DOHH2 (cell line): Measurements from ENCODE around the gene FRMPD4.

ENCODE experiments used
- H3F3A ChIP-seq: fragments of 200-600 bp; sonication (generic), shearing (Covaris generic); 2 replicates; pipeline ENCODE4 v1.6.0; 2016; ENCODE audit warnings: antibody characterized with exemption, mild to moderate bottlenecking; ENCODE audit not compliant: control insufficient read depth, insufficient read depth
- H3K27ac ChIP-seq: fragments of 200-600 bp; sonication (generic); 2 replicates; pipeline ENCODE4 v1.5.1; 2014; ENCODE audit warnings: low read depth, mild to moderate bottlenecking, low read length, moderate library complexity
- H3K27me3 ChIP-seq: fragments of 200-600 bp; sonication (generic); 2 replicates; pipeline ENCODE4 v1.6.1; 2014; ENCODE audit warnings: mild to moderate bottlenecking, low read length, mixed read lengths; ENCODE audit not compliant: control insufficient read depth
- H3K36me3 ChIP-seq: fragments of 200-600 bp; sonication (generic); 2 replicates; pipeline ENCODE4 v1.6.1; 2014; ENCODE audit warnings: mild to moderate bottlenecking, low read length, moderate library complexity, mixed read lengths; ENCODE audit not compliant: control insufficient read depth
- H3K4me1 ChIP-seq: fragments of 200-600 bp; sonication (generic); 2 replicates; pipeline ENCODE4 v1.6.1; 2014; ENCODE audit warnings: mild to moderate bottlenecking, low read length, mixed read lengths; ENCODE audit not compliant: control insufficient read depth
- H3K4me2 ChIP-seq: fragments of 200-600 bp; sonication (generic); 2 replicates; pipeline ENCODE4 v1.6.0; 2014; ENCODE audit warnings: mild to moderate bottlenecking, low read length, moderate library complexity
- H3K4me3 ChIP-seq: fragments of 200-600 bp; sonication (generic); 2 replicates; pipeline ENCODE4 v1.5.1; 2014; ENCODE audit warnings: mild to moderate bottlenecking, low read length, mixed read lengths
- H3K79me2 ChIP-seq: fragments of 200-600 bp; sonication (generic); 2 replicates; pipeline ENCODE4 v1.6.1; 2014; ENCODE audit warnings: mild to moderate bottlenecking, low read length, mixed read lengths; ENCODE audit not compliant: control insufficient read depth
- H3K9me2 ChIP-seq: fragments of 200-600 bp; sonication (generic); replicated peaks from 2 replicates; pipeline ENCODE4 v1.6.1; 2014; ENCODE audit warnings: mild to moderate bottlenecking, low read length, mixed read lengths; ENCODE audit not compliant: control insufficient read depth
- H3K9me3 ChIP-seq: fragments of 200-600 bp; sonication (generic); 2 replicates; pipeline ENCODE4 v1.6.1; 2014; ENCODE audit warnings: antibody characterized with exemption, low read length, mixed read lengths; ENCODE audit not compliant: control insufficient read depth, insufficient read depth
- H4K20me1 ChIP-seq: fragments of 200-600 bp; sonication (generic); 2 replicates; pipeline ENCODE4 v1.6.0; 2014; ENCODE audit warnings: low read depth, mild to moderate bottlenecking, antibody characterized with exemption, low read length, moderate library complexity; ENCODE audit not compliant: control insufficient read depth, insufficient read depth
- EZH2phosphoT487 ChIP-seq: fragments of 200-600 bp; sonication (generic); IDR thresholded peaks from 2 replicates; pipeline ENCODE4 v1.6.1; 2017; ENCODE audit warnings: borderline replicate concordance, mild to moderate bottlenecking, antibody characterized with exemption, low read length, moderate library complexity, mixed read lengths
- TF ChIP-seq, protein P1 (sequence below): fragments of 200-600 bp; sonication (generic); IDR thresholded peaks from one replicate; pipeline ENCODE4 v1.5.1; 2014; ENCODE audit warnings: antibody characterized with exemption, mild to moderate bottlenecking, low read depth, low read length; ENCODE audit not compliant: poor library complexity, severe bottlenecking

FRMPD4 gene

DNA sequence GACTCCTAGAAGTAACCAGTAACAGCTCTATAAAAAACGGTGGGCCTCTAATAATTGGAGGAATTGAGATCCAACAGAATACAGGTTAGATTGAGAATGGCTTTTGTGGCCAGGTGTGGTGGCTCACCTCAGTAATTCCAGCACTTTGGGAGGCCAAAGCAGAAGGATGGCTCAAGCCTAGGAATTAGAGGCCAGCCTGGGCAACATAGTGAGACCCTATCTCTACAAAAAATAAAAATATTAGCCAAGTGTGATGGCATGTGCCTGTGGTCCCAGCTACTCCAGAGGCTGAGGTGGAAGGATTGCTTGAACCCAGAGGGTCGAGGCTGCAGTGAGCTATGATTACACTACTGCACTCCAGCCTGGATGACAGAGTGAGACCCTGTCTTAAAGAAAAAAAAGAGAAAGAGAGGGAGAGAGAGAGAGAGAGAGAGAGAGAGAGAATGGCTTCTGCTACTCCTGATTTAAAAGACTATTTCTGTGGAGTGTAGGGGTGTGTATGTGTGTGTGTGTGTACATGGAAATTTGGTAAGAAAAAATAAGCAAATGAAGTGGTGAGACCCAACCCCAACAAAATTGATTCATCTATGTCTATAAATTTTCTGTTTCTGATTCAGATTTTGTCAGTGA, 89.3 kb downstream of the FRMPD4 start:
- Histone ChIP-seq H3K4me2 (no peak overlapping the region), H3K9me2 (no peaks in the 10 kb centered on the region), H3K9me3 (no peaks in the 10 kb centered on the region), H3K4me1 (no peaks in the 10 kb centered on the region), H3K27me3 (no peaks in the 10 kb centered on the region), H3K27ac (no peak overlapping the region), H3K36me3 (no peaks in the 10 kb centered on the region), H4K20me1 (no peaks in the 10 kb centered on the region), H3K4me3 (no peak overlapping the region), H3K79me2 (no peaks in the 10 kb centered on the region), H3F3A (no peaks in the 10 kb centered on the region)
- TF ChIP-seq, protein P1, sequence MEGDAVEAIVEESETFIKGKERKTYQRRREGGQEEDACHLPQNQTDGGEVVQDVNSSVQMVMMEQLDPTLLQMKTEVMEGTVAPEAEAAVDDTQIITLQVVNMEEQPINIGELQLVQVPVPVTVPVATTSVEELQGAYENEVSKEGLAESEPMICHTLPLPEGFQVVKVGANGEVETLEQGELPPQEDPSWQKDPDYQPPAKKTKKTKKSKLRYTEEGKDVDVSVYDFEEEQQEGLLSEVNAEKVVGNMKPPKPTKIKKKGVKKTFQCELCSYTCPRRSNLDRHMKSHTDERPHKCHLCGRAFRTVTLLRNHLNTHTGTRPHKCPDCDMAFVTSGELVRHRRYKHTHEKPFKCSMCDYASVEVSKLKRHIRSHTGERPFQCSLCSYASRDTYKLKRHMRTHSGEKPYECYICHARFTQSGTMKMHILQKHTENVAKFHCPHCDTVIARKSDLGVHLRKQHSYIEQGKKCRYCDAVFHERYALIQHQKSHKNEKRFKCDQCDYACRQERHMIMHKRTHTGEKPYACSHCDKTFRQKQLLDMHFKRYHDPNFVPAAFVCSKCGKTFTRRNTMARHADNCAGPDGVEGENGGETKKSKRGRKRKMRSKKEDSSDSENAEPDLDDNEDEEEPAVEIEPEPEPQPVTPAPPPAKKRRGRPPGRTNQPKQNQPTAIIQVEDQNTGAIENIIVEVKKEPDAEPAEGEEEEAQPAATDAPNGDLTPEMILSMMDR: no peak
- TF ChIP-seq EZH2phosphoT487: no peak

DNA sequence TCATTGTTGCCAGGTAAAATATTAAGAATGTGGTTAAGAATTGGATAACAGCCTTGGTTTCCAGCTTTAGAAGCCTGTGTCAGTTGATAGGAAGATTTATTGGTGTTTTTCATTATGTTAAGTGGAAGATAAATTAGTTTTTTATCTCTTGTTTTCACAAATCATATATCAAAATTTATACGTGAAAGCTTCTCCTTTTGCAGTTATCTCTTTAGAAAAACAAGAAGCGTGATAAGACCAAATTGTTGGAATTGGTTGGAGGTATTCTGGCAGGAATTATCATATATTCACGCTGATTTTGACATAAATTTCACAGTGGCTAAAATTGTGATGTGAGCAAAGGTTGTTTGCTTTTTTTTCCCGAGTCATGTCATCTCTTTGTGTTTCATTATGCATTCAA, 90.6 kb downstream of the FRMPD4 start:
- Histone ChIP-seq H3K4me1 (no peaks in the 10 kb centered on the region), H3K27ac (no peak overlapping the region), H3K9me2 (no peaks in the 10 kb centered on the region), H3K79me2 (no peaks in the 10 kb centered on the region), H3K4me3 (no peak overlapping the region), H3K27me3 (no peaks in the 10 kb centered on the region), H3K36me3 (no peaks in the 10 kb centered on the region), H3K9me3 (no peaks in the 10 kb centered on the region), H3K4me2 (no peak overlapping the region), H3F3A (no peaks in the 10 kb centered on the region), H4K20me1 (no peaks in the 10 kb centered on the region)
- no peak for TF ChIP-seq EZH2phosphoT487
- TF ChIP-seq, protein P1: no peak

DNA sequence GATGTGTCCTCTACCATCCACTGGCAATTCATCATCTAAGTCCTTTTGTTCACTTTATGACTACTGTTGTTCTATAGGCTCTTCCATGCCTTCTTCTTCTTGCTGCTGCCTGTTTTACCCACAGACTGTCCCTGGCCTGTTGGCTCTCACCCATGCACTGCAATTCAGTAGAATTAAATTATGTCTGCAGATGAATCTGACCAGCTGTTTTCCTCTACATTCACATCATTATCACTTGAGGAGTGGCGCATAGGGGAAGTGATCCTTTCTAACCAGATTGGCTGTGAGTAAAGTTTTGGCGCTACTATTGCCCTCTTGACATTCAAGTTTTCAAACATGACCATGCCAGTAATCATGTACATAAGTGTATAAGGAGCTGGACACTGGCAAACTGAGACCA, 91.7 kb downstream of the FRMPD4 start:
- no peaks in the 10 kb centered on the region for H3F3A ChIP-seq
- H3K9me2 ChIP-seq: no peaks in the 10 kb centered on the region
- H3K79me2 ChIP-seq: no peaks in the 10 kb centered on the region
- TF ChIP-seq, protein P1: no peak
- no peak for TF ChIP-seq EZH2phosphoT487
- H3K4me2 ChIP-seq: no peak overlapping the region
- no peak overlapping the region for H3K4me3 ChIP-seq
- no peaks in the 10 kb centered on the region for H3K27me3 ChIP-seq
- H4K20me1 ChIP-seq: no peaks in the 10 kb centered on the region
- H3K4me1 ChIP-seq: no peaks in the 10 kb centered on the region
- H3K9me3 ChIP-seq: no peaks in the 10 kb centered on the region
- H3K27ac ChIP-seq: no peak overlapping the region
- no peaks in the 10 kb centered on the region for H3K36me3 ChIP-seq
